Prostate gland (tissue), 2 donors: Measurements from ENCODE around the gene CDK9. TPM values are rescaled to one million over a fixed set of nuclear protein-coding genes. Genes with fewer than 3 reads are reported as not detected.
"Not testable (repeated sequence)": the region's sequence is repeated elsewhere in the genome, so short reads cannot be mapped to it uniquely, and the experiment has no call there.

Experiments
- DNase-seq: peaks from one replicate; pipeline ENCODE4 v3.0.0-alpha.2; 2019; ENCODE audit warnings: low spot score
- H3K27ac ChIP-seq, 2 donors: fragments of 200-600 bp; sonication (generic); 2 replicates each; pipeline ENCODE4 v1.5.1; 2017 to 2019
- H3K27me3 ChIP-seq: fragments of 200-600 bp; sonication (generic); replicated peaks from 2 replicates; pipeline ENCODE4 v1.5.1; 2019; ENCODE audit not compliant: insufficient read depth
- H3K36me3 ChIP-seq, 2 donors: fragments of 200-600 bp; sonication (generic); 1 replicate in 1 of 2; 2 replicates in 1 of 2; pipeline versions ENCODE4 v1.5.1 to v1.8.1; 2017 to 2019
- H3K4me1 ChIP-seq: fragments of 200-600 bp; sonication (generic); replicated peaks from 2 replicates; pipeline ENCODE4 v1.5.1; 2019
- H3K4me3 ChIP-seq, 2 donors: fragments of 200-600 bp; sonication (generic); 2 replicates each; pipeline ENCODE4 v1.5.1; 2017 to 2019
- H3K9me3 ChIP-seq: fragments of 200-600 bp; sonication (generic); 2 replicates; pipeline ENCODE4 v1.5.1; 2017
- CTCF ChIP-seq, 4 experiments: fragments of 200-600 bp in 2 of 4; fragments of 450-650 bp in 2 of 4; sonication (generic) in 2 of 4; IDR thresholded peaks; 1 replicate in 3 of 4; 2 replicates in 1 of 4; pipeline ENCODE4 v1.5.1; 2016 to 2019; ENCODE audit warnings: antibody characterized with exemption in 4 of 4, mild to moderate bottlenecking in 2 of 4, moderate library complexity in 2 of 4
- POLR2A ChIP-seq: fragments of 450-650 bp; IDR thresholded peaks from one replicate; pipeline ENCODE4 v1.6.1; 2016; ENCODE audit warnings: antibody characterized with exemption, mild to moderate bottlenecking
- POLR2AphosphoS5 ChIP-seq: sonication (generic); formaldehyde crosslinking; IDR thresholded peaks from one replicate; pipeline ENCODE4 v1.6.1; 2017; ENCODE audit warnings: antibody characterized with exemption
- WGBS: methylation state at CpG from one replicate; pipeline ENCODE4 v1.1.5; 2018; 5-methylcytosine and 5-hydroxymethylcytosine counted together
- intact Hi-C: fragments of 100-400 bp; cut with DNase I; formaldehyde crosslinking; loops from one replicate; pipeline ENCODE4 v1.14.2; 2022
- total RNA-seq, 2 donors: library from RNA; depleted of rRNA; stranded (reverse); fragments of >200 nt; gene quantifications; one replicate each; pipeline ENCODE4 v1.1.0, GENCODE V29; 2016

CDK9 gene
- total RNA-seq, 2 donors from 2014 or later, result 60.3 to 130 TPM

GRCh38 chr9:127832248-127832647, 46.4 kb downstream of the CDK9 start:
- Histone ChIP-seq H3K9me3 (no peaks in the 10 kb centered on the region), H3K4me1 (no peaks in the 10 kb centered on the region), H3K36me3 (no peaks in the 10 kb centered on the region), H3K27me3 (no peaks in the 10 kb centered on the region), H3K27ac (no peak overlapping the region), H3K4me3 (no peak overlapping the region)
- 50% methylated on average over 7 of the region's 7 CpGs for WGBS
- TF ChIP-seq POLR2A (no peak), POLR2AphosphoS5 (no peak), CTCF (IDR thresholded peaks at IDR 0.05) (no peak)
- DNase-seq, result no peak
- intact Hi-C loops, result no loop called here

- Histone ChIP-seq H3K27ac (peak overlapping the region in 1 of 2 donors; percentile 33), H3K4me3 (no peak overlapping the region), H3K9me3 (no peaks in the 10 kb centered on the region), H3K36me3 (no peaks in the 10 kb centered on the region), H3K27me3 (no peaks in the 10 kb centered on the region), H3K4me1 (no peaks in the 10 kb centered on the region)
- DNase-seq, result no peak
- intact Hi-C loops, result no loop called here
- WGBS, result 32% methylated on average over 1 of the region's 1 CpG
- TF ChIP-seq POLR2A, result no peak
- TF ChIP-seq POLR2AphosphoS5, result peak; percentile 21
- no peak for TF ChIP-seq CTCF (IDR thresholded peaks at IDR 0.05)
Observed at GRCh38 chr9:127833555-127833954, 47.7 kb downstream of the CDK9 start.

GRCh38 chr9:127835991-127836516, 50.2 kb downstream of the CDK9 start:
- H3K27me3 ChIP-seq, result no peaks in the 10 kb centered on the region
- H3K9me3 ChIP-seq, result no peaks in the 10 kb centered on the region
- intact Hi-C loops, result no loop called here
- H3K36me3 ChIP-seq, result no peaks in the 10 kb centered on the region
- no peaks in the 10 kb centered on the region for H3K4me1 ChIP-seq
- TF ChIP-seq POLR2AphosphoS5 (no peak), POLR2A (no peak), CTCF (IDR thresholded peaks at IDR 0.05) (no peak)
- DNase-seq, result no peak
- peak overlapping the region; percentile 34 to 63 for H3K27ac ChIP-seq
- WGBS, result 57% methylated on average over 17 of the region's 17 CpGs
- no peak overlapping the region for H3K4me3 ChIP-seq

- DNase-seq, H3K9me3 ChIP-seq, H3K4me3 ChIP-seq, H3K4me1 ChIP-seq, H3K27me3 ChIP-seq, intact Hi-C loops, H3K36me3 ChIP-seq: not testable (repeated sequence)
- peak overlapping the region; percentile 34 to 63 for H3K27ac ChIP-seq
- 77% methylated on average over 3 of the region's 3 CpGs for WGBS
Observed at GRCh38 chr9:127836561-127836960, 50.7 kb downstream of the CDK9 start.

- WGBS, result 46% methylated on average over 4 of the region's 4 CpGs
- no peak for DNase-seq
- TF ChIP-seq CTCF (IDR thresholded peaks at IDR 0.05) (no peak), POLR2AphosphoS5 (no peak), POLR2A (no peak)
- no peak overlapping the region for H3K4me3 ChIP-seq
- H3K36me3 ChIP-seq, result no peaks in the 10 kb centered on the region
- no peaks in the 10 kb centered on the region for H3K4me1 ChIP-seq
- no peak overlapping the region for H3K27ac ChIP-seq
- H3K27me3 ChIP-seq, result no peaks in the 10 kb centered on the region
- intact Hi-C loops, result no loop called here
- no peaks in the 10 kb centered on the region for H3K9me3 ChIP-seq
Observed at GRCh38 chr9:127837346-127837745, 51.5 kb downstream of the CDK9 start.
